Upper lobe of right lung (tissue), 1 donor: ENCODE results near the gene CACUL1. TPM values are rescaled to one million over a fixed set of nuclear protein-coding genes. Genes with fewer than 3 reads are reported as not detected.

Experiments
- ATAC-seq: fragments of 200-7000 bp; cut with Tn5 transposase; one replicate; pipeline ENCODE4 v1.9.1; 2020; ENCODE audit warnings: mild to moderate bottlenecking, moderate library complexity
- DNase-seq: peaks from one replicate; pipeline ENCODE4 v3.0.0-alpha.2; 2020
- H3K27ac ChIP-seq: fragments of 200-600 bp; one replicate; pipeline ENCODE4 v1.8.0; 2022
- H3K27me3 ChIP-seq: fragments of 200-600 bp; one replicate; pipeline ENCODE4 v1.8.0; 2022; ENCODE audit warnings: mild to moderate bottlenecking
- H3K36me3 ChIP-seq: fragments of 200-600 bp; one replicate; pipeline ENCODE4 v1.8.0; 2022
- H3K4me1 ChIP-seq: fragments of 200-600 bp; one replicate; pipeline ENCODE4 v1.8.0; 2022
- H3K4me3 ChIP-seq: fragments of 200-600 bp; one replicate; pipeline ENCODE4 v1.8.0; 2022; ENCODE audit warnings: mild to moderate bottlenecking
- H3K9me3 ChIP-seq: fragments of 200-600 bp; one replicate; pipeline ENCODE4 v1.8.0; 2022
- intact Hi-C: fragments of 100-400 bp; cut with DNase I; formaldehyde crosslinking; loops from one replicate; pipeline ENCODE4 v1.11.0; 2022
- total RNA-seq: library from RNA; stranded (reverse); fragmentation: NEBNext Ultra II Directional; extraction: Animal tissue kit (Norgen Biotek cat#: 25700); gene quantifications from one replicate; pipeline ENCODE4 v1.2.1, GENCODE V29; 2021
- TF ChIP-seq, protein P1 (sequence below): fragments of 200-600 bp; IDR thresholded peaks from one replicate; pipeline ENCODE4 v1.8.0; 2022; ENCODE audit warnings: antibody characterized with exemption
- donor health status: DM: no; HTN: yes; CAD: no; lungs with severe emphysema.

CACUL1 gene
- total RNA-seq, 1 donor from 2014 or later = 47.7 TPM

DNA sequence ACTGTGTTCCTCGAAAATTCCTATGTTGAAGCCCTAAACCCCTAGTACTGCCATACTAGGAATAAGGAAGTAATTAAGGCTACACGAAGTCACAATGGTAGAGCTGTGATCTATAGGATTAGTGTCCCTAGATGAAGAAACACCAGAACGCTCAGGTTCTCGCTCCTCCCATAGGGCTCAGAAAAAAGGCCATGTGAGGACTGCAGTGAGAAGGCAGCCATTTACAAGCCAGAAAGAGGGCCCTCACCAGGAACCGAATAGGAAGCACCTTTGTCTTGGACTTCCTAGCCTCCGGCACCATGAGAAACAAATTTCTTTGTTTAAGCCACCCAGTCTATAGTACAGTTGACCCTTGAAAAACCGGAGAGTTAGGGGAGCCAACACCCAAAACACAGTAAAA, 46.2 kb downstream of the CACUL1 start:
- intact Hi-C loops = no loop called here
- DNase-seq (no peak), ATAC-seq (no peak)
- TF ChIP-seq, protein P1, sequence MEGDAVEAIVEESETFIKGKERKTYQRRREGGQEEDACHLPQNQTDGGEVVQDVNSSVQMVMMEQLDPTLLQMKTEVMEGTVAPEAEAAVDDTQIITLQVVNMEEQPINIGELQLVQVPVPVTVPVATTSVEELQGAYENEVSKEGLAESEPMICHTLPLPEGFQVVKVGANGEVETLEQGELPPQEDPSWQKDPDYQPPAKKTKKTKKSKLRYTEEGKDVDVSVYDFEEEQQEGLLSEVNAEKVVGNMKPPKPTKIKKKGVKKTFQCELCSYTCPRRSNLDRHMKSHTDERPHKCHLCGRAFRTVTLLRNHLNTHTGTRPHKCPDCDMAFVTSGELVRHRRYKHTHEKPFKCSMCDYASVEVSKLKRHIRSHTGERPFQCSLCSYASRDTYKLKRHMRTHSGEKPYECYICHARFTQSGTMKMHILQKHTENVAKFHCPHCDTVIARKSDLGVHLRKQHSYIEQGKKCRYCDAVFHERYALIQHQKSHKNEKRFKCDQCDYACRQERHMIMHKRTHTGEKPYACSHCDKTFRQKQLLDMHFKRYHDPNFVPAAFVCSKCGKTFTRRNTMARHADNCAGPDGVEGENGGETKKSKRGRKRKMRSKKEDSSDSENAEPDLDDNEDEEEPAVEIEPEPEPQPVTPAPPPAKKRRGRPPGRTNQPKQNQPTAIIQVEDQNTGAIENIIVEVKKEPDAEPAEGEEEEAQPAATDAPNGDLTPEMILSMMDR = no peak
- H3K36me3 ChIP-seq = peaks cover 18% of the 10 kb centered on the region
- no peak overlapping the region for H3K4me3 ChIP-seq
- no peaks in the 10 kb centered on the region for H3K9me3 ChIP-seq
- H3K4me1 ChIP-seq = no peaks in the 10 kb centered on the region
- no peaks in the 10 kb centered on the region for H3K27me3 ChIP-seq
- H3K27ac ChIP-seq = no peak overlapping the region

DNA sequence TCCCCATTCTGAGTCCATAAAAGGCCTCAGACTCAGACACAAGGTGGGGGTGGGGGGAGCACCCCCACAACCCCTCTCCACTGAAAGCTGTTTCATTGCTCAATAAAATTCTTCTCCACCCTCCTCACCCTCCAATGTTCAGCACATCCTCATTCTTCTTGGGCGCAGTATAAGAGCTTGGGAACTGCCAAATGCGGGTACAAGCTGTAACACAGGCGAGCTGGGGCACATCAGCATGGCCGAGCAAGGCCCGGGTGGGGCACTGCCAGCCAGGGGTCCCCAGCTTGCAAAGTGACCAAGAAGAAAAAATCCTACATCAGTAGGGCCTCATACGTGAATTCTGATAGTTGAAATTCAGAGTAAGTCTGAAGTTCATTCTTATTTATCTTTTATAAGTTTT, 50.1 kb downstream of the CACUL1 start:
- intact Hi-C loops = no loop called here
- Histone ChIP-seq H3K27ac (no peak overlapping the region), H3K4me1 (no peaks in the 10 kb centered on the region), H3K27me3 (no peaks in the 10 kb centered on the region), H3K4me3 (no peak overlapping the region), H3K36me3 (peaks cover 26% of the 10 kb centered on the region), H3K9me3 (no peaks in the 10 kb centered on the region)
- TF ChIP-seq, protein P1 = no peak
- DNase-seq (no peak), ATAC-seq (no peak)

DNA sequence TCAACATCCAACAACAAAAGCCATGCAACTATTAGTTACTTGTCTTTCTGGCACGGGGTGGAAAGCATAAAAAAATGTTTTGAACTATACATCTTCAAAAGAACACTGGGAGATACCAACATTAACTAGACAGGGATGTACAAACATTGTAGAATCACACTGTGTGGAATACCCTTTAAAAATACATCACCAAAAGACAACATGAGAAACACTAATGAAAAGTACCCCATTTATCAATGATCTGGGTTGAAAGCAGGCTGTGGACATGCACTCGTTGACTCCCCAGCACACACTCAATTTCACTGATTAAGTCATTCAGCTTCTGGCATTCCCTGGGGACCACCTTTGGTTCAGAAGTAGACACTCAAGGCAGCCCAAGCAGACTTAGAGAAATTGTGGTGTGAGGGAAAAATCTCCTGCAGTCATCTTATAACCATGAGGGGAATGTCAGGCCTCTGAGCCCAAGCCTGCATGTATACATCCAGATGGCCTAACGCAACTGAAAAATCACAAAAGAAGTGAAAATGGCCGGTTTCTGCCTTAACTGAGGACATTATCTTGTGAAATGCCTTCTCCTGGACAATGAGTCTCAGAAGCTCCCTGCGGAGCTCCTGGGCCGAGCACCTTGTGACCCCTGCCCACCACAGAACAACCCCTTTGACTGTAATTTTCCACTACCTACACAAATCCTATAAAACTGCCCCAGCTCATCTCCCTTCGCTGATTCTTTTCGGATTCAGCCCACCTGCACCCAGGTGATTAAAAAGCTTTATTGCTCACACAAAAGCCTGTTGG, 53.0 kb downstream of the CACUL1 start:
- no peak overlapping the region for H3K27ac ChIP-seq
- peaks cover 20% of the 10 kb centered on the region for H3K36me3 ChIP-seq
- TF ChIP-seq, protein P1 = no peak
- no peak overlapping the region for H3K4me3 ChIP-seq
- H3K9me3 ChIP-seq = no peaks in the 10 kb centered on the region
- H3K27me3 ChIP-seq = no peaks in the 10 kb centered on the region
- ATAC-seq = no peak
- intact Hi-C loops = no loop called here
- H3K4me1 ChIP-seq = no peaks in the 10 kb centered on the region
- no peak for DNase-seq

DNA sequence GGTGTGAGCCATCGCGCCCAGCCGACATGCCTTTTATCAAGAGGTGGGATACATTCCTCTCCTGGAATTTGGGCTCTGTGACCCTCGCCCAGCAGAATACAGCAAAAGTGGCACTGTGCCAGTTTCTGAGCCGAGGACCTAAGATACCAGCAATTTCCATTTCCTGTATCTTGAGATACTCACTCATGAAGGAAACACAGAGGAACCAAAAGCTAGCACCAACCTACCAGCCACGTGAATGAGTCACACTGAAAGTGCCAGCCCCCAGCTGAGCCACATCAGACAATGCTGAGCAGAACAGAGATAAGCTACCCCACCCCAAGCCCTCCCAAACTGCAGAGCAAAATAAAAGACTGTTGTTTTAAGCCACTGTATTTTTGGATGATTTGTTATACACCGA, 56.3 kb downstream of the CACUL1 start:
- no peak for DNase-seq
- no peaks in the 10 kb centered on the region for H3K27me3 ChIP-seq
- peak; percentile 71 for ATAC-seq
- H3K4me1 ChIP-seq = no peaks in the 10 kb centered on the region
- H3K36me3 ChIP-seq = peaks cover 11% of the 10 kb centered on the region
- H3K27ac ChIP-seq = no peak overlapping the region
- intact Hi-C loops = no loop called here
- TF ChIP-seq, protein P1 = no peak
- no peaks in the 10 kb centered on the region for H3K9me3 ChIP-seq
- no peak overlapping the region for H3K4me3 ChIP-seq

DNA sequence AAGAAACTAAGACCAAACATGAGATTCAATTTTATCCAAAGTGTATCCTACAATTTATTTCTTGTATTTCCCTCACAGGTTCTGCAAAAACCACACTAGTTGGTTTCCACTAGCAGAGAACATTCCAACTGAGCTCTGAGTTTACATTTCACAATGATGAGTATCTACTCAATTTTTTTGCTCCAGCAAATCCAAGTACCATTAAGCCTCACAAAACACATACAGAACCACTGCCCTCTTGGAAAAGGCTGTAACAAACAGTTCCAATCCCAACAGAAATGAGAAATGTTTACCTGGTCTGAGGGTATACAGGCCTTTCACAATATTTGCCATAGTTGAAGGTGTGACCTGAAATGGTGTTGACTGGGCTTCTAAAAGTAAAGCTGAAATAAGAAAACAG, 59.9 kb downstream of the CACUL1 start:
- Histone ChIP-seq H3K4me1 (no peaks in the 10 kb centered on the region), H3K36me3 (peaks cover 12% of the 10 kb centered on the region), H3K4me3 (no peak overlapping the region), H3K27me3 (no peaks in the 10 kb centered on the region), H3K9me3 (no peaks in the 10 kb centered on the region), H3K27ac (no peak overlapping the region)
- ATAC-seq (peak; percentile 75), DNase-seq (no peak)
- intact Hi-C loops = no loop called here
- TF ChIP-seq, protein P1 = no peak

DNA sequence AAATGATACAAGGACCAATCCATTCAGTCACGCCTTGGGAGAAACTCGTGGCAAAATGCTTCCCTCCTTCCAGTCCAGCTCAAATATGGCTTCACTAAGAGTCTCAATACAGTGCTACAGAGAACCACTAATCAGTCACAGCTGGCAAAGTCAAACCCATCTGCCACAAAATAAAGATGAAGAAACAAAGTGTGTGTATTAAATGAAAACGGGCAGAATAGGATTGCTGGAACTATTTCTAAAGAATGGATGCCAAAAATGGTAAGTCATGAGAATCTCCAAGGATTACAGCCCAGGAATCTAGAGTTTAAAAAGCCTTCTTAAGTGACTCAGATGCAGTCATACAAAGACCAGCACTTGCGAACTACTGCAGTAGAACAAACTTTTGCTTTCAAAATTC, 61.9 kb downstream of the CACUL1 start:
- H3K4me3 ChIP-seq = no peak overlapping the region
- TF ChIP-seq, protein P1 = no peak
- no peaks in the 10 kb centered on the region for H3K4me1 ChIP-seq
- peaks cover 31% of the 10 kb centered on the region for H3K36me3 ChIP-seq
- no peaks in the 10 kb centered on the region for H3K9me3 ChIP-seq
- no peak for ATAC-seq
- H3K27me3 ChIP-seq = no peaks in the 10 kb centered on the region
- H3K27ac ChIP-seq = no peak overlapping the region
- intact Hi-C loops = no loop called here
- no peak for DNase-seq
